GM19193 (cell line): ENCODE data around the gene PLSCR4.

Experiments
- POLR2A ChIP-seq: IDR thresholded peaks from 4 replicates; pipeline ENCODE4 v1.6.1; 2011; ENCODE audit not compliant: insufficient read depth, insufficient read length; ENCODE audit errors: extremely low read depth

PLSCR4 gene

GRCh38 chr3:146145642-146146041 lies 105.3 kb downstream of the PLSCR4 start:
- no peak for TF ChIP-seq POLR2A

DNA sequence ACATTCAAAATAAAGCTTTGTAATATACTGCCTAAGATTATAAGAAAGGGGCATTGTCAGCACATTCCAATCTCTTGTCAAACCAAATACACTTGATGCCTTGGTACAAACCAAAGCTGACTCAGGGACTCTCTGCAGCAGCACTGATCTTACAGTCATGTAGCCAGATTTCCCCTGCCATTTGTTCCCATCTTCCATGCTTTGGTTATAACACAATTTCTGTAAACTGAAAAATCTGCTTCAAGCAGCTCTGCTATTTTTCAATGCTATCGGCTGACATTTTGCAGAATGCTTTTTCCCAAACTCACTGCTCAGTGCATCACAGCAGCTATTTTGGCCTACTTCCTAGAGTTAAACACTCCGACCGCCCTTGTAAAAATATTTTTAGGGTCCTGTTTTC lies 108.1 kb downstream of the PLSCR4 start:
- TF ChIP-seq POLR2A, result no peak
